Heart right ventricle (tissue), 16 donors: ENCODE measurements around the gene PRDM16. TPM values are rescaled to one million over a fixed set of nuclear protein-coding genes. Genes with fewer than 3 reads are reported as not detected.
A peak's percentile ranks its signal among the peaks of the same experiment; 100 is the strongest.

ENCODE experiments used
- ATAC-seq, 8 donors: fragments of 200-7000 bp; cut with Tn5 transposase; one replicate each; pipeline ENCODE4 v1.9.1; 2020; ENCODE audit warnings: mild to moderate bottlenecking in 8 of 8, moderate library complexity in 8 of 8, moderate number of reproducible peaks in 1 of 8
- DNase-seq, 2 donors: peaks; one replicate each; pipeline ENCODE4 v3.0.0-alpha.2; 2020
- H3K27ac ChIP-seq, 10 donors: fragments of 200-600 bp; sonication (generic) in 2 of 10; one replicate each; pipeline versions ENCODE4 v1.5.0 to v1.8.0; 2020 to 2022; ENCODE audit warnings: mild to moderate bottlenecking in 3 of 10
- H3K27me3 ChIP-seq, 7 donors: fragments of 200-600 bp; one replicate each; pipeline ENCODE4 v1.8.0; 2021 to 2022; ENCODE audit warnings: mild to moderate bottlenecking in 2 of 7
- H3K36me3 ChIP-seq, 9 donors: fragments of 200-600 bp; sonication (generic) in 1 of 9; one replicate each; pipeline versions ENCODE4 v1.5.0 to v1.8.0; 2020 to 2022; ENCODE audit warnings: mild to moderate bottlenecking in 2 of 9
- H3K4me1 ChIP-seq, 9 donors: fragments of 200-600 bp; sonication (generic) in 1 of 9; one replicate each; pipeline versions ENCODE4 v1.5.0 to v1.8.0; 2020 to 2022; ENCODE audit warnings: mild to moderate bottlenecking in 4 of 9
- H3K4me3 ChIP-seq, 10 donors: fragments of 200-600 bp; sonication (generic) in 2 of 10; one replicate each; pipeline versions ENCODE4 v1.5.0 to v1.8.0; 2020 to 2022; ENCODE audit warnings: mild to moderate bottlenecking in 7 of 10, moderate library complexity in 2 of 10
- H3K9me3 ChIP-seq, 11 donors: fragments of 200-600 bp in 10 of 11; sonication (generic) in 2 of 11; one replicate each; pipeline versions ENCODE4 v1.5.0 to v1.8.0; 2013 to 2022; ENCODE audit warnings: mild to moderate bottlenecking in 2 of 11, control low read depth in 1 of 11, moderate library complexity in 1 of 11
- WGBS, 2 donors: extraction: QIAGEN DNeasy Blood & Tissue Kit; methylation state at CpG; one replicate each; pipeline ENCODE4 v1.1.7; 2013; ENCODE audit warnings: inconsistent platforms in 1 of 2; 5-methylcytosine and 5-hydroxymethylcytosine counted together
- intact Hi-C, 10 donors: fragments of 100-400 bp; cut with DNase I; formaldehyde crosslinking; loops; one replicate each; pipeline versions ENCODE4 v1.11.1 to v1.14.2; 2022
- polyA plus RNA-seq, 2 donors: library from polyadenylated mRNA; stranded (reverse); fragments of 200-250 nt; gene quantifications; one replicate each; pipeline ENCODE4 v1.2.3, GENCODE V29; 2013
- total RNA-seq, 10 donors: library from RNA; stranded (reverse); fragmentation: NEBNext Ultra II Directional in 3 of 10; extraction: Animal tissue kit (Norgen Biotek cat#: 25700) in 3 of 10; gene quantifications; one replicate each; pipeline versions ENCODE4 v1.2.1 to v1.2.4, GENCODE V29; 2021 to 2023
- TF ChIP-seq, protein P1 (sequence below), 9 donors: fragments of 200-600 bp; sonication (generic) in 2 of 9; IDR thresholded peaks; one replicate each; pipeline versions ENCODE4 v1.5.0 to v1.8.0; 2021 to 2022; ENCODE audit warnings: antibody characterized with exemption in 9 of 9, mild to moderate bottlenecking in 5 of 9, moderate library complexity in 1 of 9
- donor health status: Arrhythmogenic right ventricular cardiomyopathy.
- donor health status: ischemic (EF 13 %, LVEDD 7.1; RV severe dilation, severe dysfunction).
- donor health status: healthy with polysubstance abuse.
- donor health status: DM: no; HTN: yes; CAD: no.
- donor health status: DM: no; HTN: no; CAD: no.
- donor health status: ischemic (EF 25% LVEDD 6.9; RV normal size, moderate dysfunction).
- donor health status: ischemic (EF 25% LVEDD 5.7; RV mildly dilated, moderate dysfunction).
- donor health status: healthy.
- donor health status: DM: yes; HTN: yes; CAD: no.
- donor health status: Ischemic cardiomyopathy.
- donor health status: ischemic (EF 35%, LVEDD 5.7; RV mildly dilated, moderate dysfunction).
- donor health status: nonischemic (EF 11% LVEDD 7.7; RV severe dilation, severe dysfunction).
- donor health status: DM: yes; HTN: yes; CAD: no.
- donor health status: PGD.
- donor health status: ischemic (EF 29% LVEDD 5.4; RV normal size, mild dysfunction).
- donor health status: nonischemic (EF 23%, LVEDD 6.1; RV moderate dilation, normal function).

Gene PRDM16
- total and polyA plus RNA-seq, 12 donors = 4.1 to 25.9 (median 14.8) TPM

DNA sequence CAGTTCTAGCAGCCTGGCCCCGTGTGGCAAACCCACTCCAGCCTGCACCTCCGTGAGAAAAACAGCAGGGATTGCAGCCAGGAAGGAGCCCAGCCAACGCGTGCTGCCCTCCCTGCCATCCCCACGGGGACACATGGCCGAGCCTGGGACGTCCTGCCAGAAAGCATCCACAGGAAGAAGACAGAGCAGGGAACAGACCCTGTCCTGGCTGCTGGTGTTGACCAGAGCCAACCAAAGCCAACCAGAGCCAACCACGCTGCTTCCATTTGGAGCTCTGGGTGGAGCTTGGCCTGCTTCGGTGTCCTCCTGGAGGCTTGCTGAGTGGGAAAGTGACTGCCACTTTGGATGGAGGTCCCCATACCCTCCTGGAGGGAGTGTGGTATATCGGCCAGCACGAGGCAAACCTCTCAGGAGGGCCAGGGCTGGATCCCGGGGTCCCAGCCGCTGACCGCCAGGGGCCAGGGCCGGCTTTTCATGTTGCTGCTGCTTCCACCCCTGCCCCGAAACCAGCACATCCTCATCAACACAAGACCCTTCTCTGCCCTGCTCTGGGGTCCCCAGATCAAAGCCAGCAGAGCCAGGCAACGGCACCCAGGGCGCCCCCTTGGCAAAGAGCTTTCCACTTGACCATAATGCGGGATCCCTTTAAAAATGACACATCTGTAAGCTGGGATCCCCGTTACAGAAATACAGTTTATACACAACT, 304.9 kb downstream of the PRDM16 start:
- H3K4me1 ChIP-seq = peaks cover 0 to 26% (median 12%) of the 10 kb centered on the region in 9 donors
- no peak overlapping the region for H3K27ac ChIP-seq
- intact Hi-C loops = no loop called here
- TF ChIP-seq, protein P1, sequence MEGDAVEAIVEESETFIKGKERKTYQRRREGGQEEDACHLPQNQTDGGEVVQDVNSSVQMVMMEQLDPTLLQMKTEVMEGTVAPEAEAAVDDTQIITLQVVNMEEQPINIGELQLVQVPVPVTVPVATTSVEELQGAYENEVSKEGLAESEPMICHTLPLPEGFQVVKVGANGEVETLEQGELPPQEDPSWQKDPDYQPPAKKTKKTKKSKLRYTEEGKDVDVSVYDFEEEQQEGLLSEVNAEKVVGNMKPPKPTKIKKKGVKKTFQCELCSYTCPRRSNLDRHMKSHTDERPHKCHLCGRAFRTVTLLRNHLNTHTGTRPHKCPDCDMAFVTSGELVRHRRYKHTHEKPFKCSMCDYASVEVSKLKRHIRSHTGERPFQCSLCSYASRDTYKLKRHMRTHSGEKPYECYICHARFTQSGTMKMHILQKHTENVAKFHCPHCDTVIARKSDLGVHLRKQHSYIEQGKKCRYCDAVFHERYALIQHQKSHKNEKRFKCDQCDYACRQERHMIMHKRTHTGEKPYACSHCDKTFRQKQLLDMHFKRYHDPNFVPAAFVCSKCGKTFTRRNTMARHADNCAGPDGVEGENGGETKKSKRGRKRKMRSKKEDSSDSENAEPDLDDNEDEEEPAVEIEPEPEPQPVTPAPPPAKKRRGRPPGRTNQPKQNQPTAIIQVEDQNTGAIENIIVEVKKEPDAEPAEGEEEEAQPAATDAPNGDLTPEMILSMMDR (IDR thresholded peaks at IDR 0.05) = no peak
- no peak overlapping the region for H3K4me3 ChIP-seq
- H3K27me3 ChIP-seq = no peaks in the 10 kb centered on the region
- DNase-seq (no peak), ATAC-seq (peak in 1 of 8 donors; percentile 9)
- no peaks in the 10 kb centered on the region for H3K36me3 ChIP-seq
- 67 to 68% methylated on average over 20 of the region's 20 CpGs for WGBS, 2 donors
- no peaks in the 10 kb centered on the region for H3K9me3 ChIP-seq

DNA sequence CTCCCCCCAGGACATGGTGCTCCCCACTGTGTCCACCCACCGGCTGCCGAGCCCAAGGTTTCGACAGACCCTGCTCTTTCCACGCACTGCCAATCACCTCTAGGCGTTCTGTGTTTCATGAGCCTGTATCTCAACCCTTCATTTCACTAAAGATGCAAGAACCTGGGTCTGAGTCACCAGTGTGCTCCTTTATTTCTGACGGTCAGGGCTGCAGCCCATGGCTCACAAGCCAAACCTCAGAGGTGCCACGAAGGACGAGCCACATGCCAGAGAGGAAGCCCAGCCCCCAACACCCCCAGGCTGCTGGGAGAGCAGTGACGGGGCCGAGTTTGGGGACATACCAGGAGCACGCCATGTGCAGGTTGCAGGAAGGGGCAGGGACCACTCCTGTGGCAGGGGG, 306.2 kb downstream of the PRDM16 start:
- H3K36me3 ChIP-seq = no peaks in the 10 kb centered on the region
- TF ChIP-seq, protein P1 (IDR thresholded peaks at IDR 0.05) = no peak
- DNase-seq (no peak), ATAC-seq (no peak)
- H3K9me3 ChIP-seq = no peaks in the 10 kb centered on the region
- no peak overlapping the region for H3K4me3 ChIP-seq
- no peak overlapping the region for H3K27ac ChIP-seq
- intact Hi-C loops = no loop called here
- 69 to 78% methylated on average over 11 of the region's 11 CpGs for WGBS, 2 donors
- H3K4me1 ChIP-seq = peaks cover 0 to 14% (median 0%) of the 10 kb centered on the region in 9 donors
- no peaks in the 10 kb centered on the region for H3K27me3 ChIP-seq

DNA sequence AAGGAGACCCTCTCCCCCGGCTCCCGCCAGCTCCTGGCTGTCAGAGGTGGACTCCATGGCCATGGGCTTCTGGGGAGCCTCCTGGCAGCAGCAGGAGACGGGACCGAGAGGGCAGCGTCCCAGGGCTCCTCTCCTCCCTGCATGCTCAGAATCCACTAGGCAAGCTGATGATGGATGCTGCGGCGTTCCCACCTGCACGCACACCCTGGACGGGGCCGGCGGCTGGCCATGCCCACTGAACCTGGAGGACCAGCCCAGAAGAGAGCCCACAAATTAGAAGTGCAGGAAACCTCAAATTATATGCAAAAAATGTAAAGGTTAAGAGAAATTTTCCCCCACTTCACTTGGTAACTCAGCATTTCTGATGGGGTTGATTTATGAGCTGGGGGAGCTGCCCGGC, 308.2 kb downstream of the PRDM16 start:
- no peak overlapping the region for H3K4me3 ChIP-seq
- no peaks in the 10 kb centered on the region for H3K9me3 ChIP-seq
- 88 to 92% methylated on average over 12 of the region's 12 CpGs for WGBS, 2 donors
- ATAC-seq = no peak
- peaks cover 0 to 6% (median 0%) of the 10 kb centered on the region in 7 donors for H3K27me3 ChIP-seq
- DNase-seq = no peak
- no peak overlapping the region for H3K27ac ChIP-seq
- TF ChIP-seq, protein P1 (IDR thresholded peaks at IDR 0.05) = no peak
- peaks cover 0 to 10% (median 0%) of the 10 kb centered on the region in 9 donors for H3K4me1 ChIP-seq
- H3K36me3 ChIP-seq = no peaks in the 10 kb centered on the region
- intact Hi-C loops = no loop called here

DNA sequence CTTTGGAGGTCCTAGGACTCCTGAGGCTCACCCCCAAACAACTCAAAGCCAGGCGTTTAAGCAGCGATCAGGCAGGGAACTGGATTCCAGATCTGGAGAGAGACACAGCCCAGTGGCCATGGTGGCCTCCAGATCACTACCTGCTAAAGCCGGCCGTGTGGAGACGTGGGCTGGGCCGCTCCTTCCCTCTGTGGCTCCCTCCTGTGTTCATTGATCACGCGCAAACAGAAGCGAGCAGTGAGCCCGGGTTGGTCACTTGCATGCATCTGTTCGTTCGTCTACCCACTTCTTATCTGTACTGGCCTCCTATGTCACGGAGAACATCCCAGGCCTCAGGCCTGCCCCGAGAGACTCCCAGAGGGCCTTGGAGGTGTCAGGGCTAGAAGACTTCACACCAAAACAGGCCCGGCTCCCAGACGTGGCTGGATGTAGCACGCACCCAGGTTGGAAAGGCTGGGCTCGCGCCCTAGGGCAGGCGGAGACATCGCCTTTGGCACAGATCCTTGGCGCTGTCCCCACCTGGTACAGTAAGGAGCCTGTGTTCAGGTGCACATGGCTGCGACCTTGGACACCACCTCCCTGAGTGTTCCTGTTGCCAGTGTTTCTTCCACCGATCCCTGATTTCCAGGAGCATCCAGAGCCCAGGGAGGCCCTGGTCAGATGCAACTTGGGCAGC, 308.7 kb downstream of the PRDM16 start:
- H3K4me3 ChIP-seq = no peak overlapping the region
- ATAC-seq (no peak), DNase-seq (no peak)
- H3K27me3 ChIP-seq = peaks cover 0 to 8% (median 0%) of the 10 kb centered on the region in 7 donors
- H3K36me3 ChIP-seq = no peaks in the 10 kb centered on the region
- TF ChIP-seq, protein P1 (IDR thresholded peaks at IDR 0.05) = no peak
- H3K9me3 ChIP-seq = no peaks in the 10 kb centered on the region
- 82 to 84% methylated on average over 24 of the region's 24 CpGs for WGBS, 2 donors
- no peak overlapping the region for H3K27ac ChIP-seq
- H3K4me1 ChIP-seq = peaks cover 0 to 10% (median 0%) of the 10 kb centered on the region in 9 donors
- intact Hi-C loops = no loop called here
